Fibroblast of pulmonary artery (primary cell): ENCODE results near the gene LCOR.

Experiments used
- DNase-seq: peaks from one replicate; pipeline ENCODE4 v3.0.0-alpha.2; 2010; ENCODE audit warnings: low read depth
- H3K4me3 ChIP-seq: replicated peaks from 2 replicates; pipeline ENCODE4 v1.5.1; 2011; ENCODE audit warnings: low read depth, mild to moderate bottlenecking, control low read depth, low read length, moderate library complexity
- TF ChIP-seq, protein P1 (sequence below): IDR thresholded peaks from 2 replicates; pipeline ENCODE4 v1.5.1; 2011; ENCODE audit warnings: mild to moderate bottlenecking, control low read depth, low read length, inconsistent platforms; ENCODE audit errors: missing control alignments

LCOR gene

DNA sequence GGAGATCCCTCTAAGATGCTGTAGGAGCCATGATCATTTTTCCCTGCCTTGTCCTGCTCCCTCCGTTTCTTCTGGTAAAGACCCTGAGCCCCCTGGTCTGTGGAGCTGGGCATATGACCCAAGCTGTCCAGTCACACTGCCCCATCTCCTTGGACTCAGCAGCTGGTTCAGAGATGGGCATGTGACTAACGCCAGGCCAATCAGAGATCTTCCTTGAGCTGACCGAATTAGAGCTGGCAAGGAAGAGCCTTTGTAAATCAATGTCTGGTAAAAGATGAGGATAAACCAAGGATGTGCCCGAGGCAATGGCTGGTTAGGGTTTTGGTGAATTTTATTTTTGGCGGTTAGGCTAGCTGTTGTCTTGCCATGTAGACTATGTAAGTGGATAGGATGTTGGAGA lies 173.3 kb downstream of the LCOR start:
- TF ChIP-seq, protein P1, sequence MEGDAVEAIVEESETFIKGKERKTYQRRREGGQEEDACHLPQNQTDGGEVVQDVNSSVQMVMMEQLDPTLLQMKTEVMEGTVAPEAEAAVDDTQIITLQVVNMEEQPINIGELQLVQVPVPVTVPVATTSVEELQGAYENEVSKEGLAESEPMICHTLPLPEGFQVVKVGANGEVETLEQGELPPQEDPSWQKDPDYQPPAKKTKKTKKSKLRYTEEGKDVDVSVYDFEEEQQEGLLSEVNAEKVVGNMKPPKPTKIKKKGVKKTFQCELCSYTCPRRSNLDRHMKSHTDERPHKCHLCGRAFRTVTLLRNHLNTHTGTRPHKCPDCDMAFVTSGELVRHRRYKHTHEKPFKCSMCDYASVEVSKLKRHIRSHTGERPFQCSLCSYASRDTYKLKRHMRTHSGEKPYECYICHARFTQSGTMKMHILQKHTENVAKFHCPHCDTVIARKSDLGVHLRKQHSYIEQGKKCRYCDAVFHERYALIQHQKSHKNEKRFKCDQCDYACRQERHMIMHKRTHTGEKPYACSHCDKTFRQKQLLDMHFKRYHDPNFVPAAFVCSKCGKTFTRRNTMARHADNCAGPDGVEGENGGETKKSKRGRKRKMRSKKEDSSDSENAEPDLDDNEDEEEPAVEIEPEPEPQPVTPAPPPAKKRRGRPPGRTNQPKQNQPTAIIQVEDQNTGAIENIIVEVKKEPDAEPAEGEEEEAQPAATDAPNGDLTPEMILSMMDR = no peak
- H3K4me3 ChIP-seq = no peak overlapping the region
- no peak for DNase-seq

DNA sequence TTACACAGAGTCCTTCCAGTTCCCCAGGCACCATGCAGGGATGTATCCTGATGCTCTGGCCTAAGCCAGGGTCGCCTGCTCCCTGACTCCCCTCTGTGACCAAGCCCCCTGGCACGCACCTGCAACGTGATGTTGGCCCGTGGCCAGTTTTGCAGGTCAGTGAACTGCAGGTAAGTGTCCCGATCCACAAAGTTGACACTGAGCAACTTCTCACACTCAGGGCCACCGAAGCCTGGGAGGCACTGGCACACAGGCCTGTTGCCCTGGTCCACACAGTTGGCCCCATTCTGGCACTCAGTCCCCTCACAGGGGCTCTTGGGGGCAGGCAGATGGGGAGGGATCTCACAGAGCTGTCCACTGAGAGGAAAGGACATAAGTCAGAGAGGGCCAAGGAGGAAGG lies 174.3 kb downstream of the LCOR start:
- H3K4me3 ChIP-seq = no peak overlapping the region
- TF ChIP-seq, protein P1 = no peak
- no peak for DNase-seq

DNA sequence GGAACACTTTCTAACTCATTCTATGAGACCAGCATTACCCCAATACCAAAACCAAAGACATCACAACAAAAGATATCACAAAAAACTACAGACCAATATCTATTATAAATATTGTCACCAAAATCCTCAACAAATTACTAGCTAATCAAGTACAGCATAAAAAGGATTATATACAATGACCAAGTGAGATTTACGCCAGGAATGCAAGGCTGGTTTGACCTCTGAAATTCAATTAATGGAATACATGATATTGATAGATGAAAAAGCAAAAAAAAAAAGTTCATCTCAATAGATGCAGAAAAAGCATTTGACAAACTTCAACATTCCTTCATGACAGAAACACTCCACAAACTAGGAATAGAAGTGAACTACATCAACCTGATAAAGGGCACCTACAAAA lies 175.3 kb downstream of the LCOR start:
- DNase-seq = no peak
- no peak overlapping the region for H3K4me3 ChIP-seq
- TF ChIP-seq, protein P1 = no peak

DNA sequence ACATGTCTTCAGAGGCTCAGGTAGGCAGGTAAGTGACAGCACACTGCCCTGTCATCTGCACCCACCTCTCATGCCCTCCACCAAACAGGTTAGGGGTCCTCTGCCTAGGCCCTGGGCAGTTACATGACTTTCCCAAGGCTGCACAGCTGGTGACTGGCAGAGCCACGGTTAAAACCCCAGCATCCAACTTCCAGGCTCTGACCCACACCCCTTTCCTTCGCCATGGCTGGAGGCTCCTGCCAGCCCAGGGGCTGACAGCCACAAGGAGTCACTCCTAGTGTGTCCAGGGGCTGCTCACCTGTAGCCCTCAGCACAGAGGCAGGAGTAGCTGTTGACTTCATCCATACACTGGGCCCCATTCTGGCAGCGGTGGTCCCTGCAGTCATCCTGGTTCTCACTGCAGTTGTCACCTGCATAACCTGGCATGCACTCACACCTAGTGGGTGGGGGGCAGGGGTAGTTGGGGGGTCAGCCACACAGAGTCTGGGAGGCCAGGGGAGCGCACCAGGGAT lies 178.7 kb downstream of the LCOR start:
- TF ChIP-seq, protein P1 = no peak
- DNase-seq = no peak
- H3K4me3 ChIP-seq = no peak overlapping the region

DNA sequence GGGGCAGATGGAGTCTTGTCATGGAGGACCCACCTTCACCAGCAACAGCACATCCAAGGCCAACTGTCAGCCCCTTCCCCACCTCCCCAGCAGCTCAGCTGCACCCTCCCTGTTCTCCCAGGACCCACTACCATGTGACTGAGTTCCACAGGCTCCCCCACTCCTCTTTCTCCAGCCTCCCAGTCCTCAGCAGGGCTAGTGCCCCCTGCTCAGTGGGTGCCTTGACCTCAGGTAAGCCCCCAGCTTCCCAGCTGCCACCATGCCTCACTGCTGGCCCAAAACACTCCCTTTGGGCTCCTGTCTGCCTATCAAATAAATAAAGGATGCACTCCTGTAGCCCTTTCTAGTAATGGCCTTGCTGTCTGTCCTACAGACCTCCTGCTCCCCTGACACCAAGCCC lies 179.3 kb downstream of the LCOR start:
- no peak for DNase-seq
- TF ChIP-seq, protein P1 = no peak
- no peak overlapping the region for H3K4me3 ChIP-seq

DNA sequence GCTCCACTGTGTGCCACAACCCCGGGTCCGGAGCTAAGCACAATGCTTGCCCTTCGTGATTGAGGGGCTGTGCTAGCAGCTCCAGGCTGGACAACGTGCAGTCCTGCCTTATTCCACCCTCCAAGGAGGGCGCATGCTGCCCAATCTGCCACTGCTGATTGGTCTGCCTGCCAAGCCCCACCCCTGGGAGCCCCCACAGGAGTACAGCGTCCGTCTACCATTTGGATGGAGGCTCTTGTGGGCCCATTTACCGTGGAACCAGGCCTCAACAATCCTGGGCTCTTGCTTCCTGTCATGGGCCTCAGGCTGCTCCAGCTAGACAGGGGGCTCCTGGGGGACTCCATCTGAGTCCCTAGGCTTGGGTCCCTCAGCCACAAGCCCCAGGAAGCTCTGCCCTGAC lies 180.4 kb downstream of the LCOR start:
- H3K4me3 ChIP-seq = no peak overlapping the region
- TF ChIP-seq, protein P1 = no peak
- DNase-seq = no peak

DNA sequence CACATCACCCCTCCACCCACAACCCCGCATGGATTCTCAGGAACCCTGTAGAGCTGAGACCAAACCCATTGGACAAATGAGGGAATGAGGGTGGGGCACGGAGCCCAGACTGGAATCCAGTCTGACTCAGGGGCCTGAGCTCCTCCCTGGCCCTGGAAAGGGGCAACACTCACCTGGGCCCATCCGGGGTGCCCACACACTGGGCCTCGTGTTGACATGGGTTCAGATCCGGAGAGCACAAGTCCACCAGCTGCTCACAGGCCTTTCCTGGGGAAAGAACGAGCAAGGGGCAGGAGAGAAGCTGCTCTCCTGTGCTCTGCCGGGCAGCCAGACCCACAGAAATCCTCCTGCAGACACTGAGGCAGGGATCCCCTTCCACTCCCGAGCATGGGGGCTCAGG lies 181.5 kb downstream of the LCOR start:
- no peak overlapping the region for H3K4me3 ChIP-seq
- DNase-seq = no peak
- TF ChIP-seq, protein P1 = no peak
